Bone marrow (tissue), 2 donors: ENCODE data around the gene DCTD.
A peak's percentile ranks its signal among the peaks of the same experiment; 100 is the strongest.

ENCODE experiments used
- DNase-seq, 2 donors: peaks; one replicate each; lab custom pipeline; 2025; lab: John Stamatoyannopoulos, UW

The DCTD gene

GRCh38 chr4:182917182-182918043 is at the start of gene DCTD:
Gene DCTD (minus strand): TSS chr4:182917386. CDS start chr4:182915568, 1,818 bp downstream.
- peak; percentile 33 to 67 for DNase-seq

- DNase-seq: no peak
Measured at GRCh38 chr4:182960746-182961145, 43.6 kb upstream of the DCTD start.

- no peak for DNase-seq
Measured at GRCh38 chr4:182960228-182960627, 43.0 kb upstream of the DCTD start.

- no peak for DNase-seq
Measured at GRCh38 chr4:182955411-182955810, 38.2 kb upstream of the DCTD start.

- no peak for DNase-seq
Measured at GRCh38 chr4:182944484-182945213, 27.5 kb upstream of the DCTD start.

GRCh38 chr4:182939680-182940079 is 22.5 kb upstream of the DCTD start:
- no peak for DNase-seq

GRCh38 chr4:182938205-182938645 is 21.0 kb upstream of the DCTD start:
- DNase-seq: peak; percentile 26 to 49

- no peak for DNase-seq
Measured at GRCh38 chr4:182937268-182938204, 20.4 kb upstream of the DCTD start.

- DNase-seq: no peak
Measured at GRCh38 chr4:182932651-182933050, 15.5 kb upstream of the DCTD start.

- DNase-seq: no peak
Measured at GRCh38 chr4:182931691-182932345, 14.6 kb upstream of the DCTD start.

GRCh38 chr4:182930889-182931288 is 13.7 kb upstream of the DCTD start:
- no peak for DNase-seq

- DNase-seq: no peak
Measured at GRCh38 chr4:182929296-182929695, 12.1 kb upstream of the DCTD start.

- no peak for DNase-seq
Measured at GRCh38 chr4:182928061-182928460, 10.9 kb upstream of the DCTD start.

- no peak for DNase-seq
Measured at GRCh38 chr4:182927505-182927904, 10.3 kb upstream of the DCTD start.

- DNase-seq: no peak
Measured at GRCh38 chr4:182925855-182926254, 8.7 kb upstream of the DCTD start.

- peak; percentile 4 to 89 for DNase-seq
Measured at GRCh38 chr4:182925298-182925757, 8.1 kb upstream of the DCTD start.

- DNase-seq: no peak
Measured at GRCh38 chr4:182924497-182924896, 7.3 kb upstream of the DCTD start.

GRCh38 chr4:182923796-182924340 is 6.7 kb upstream of the DCTD start:
- no peak for DNase-seq

- no peak for DNase-seq
Measured at GRCh38 chr4:182923366-182923765, 6.2 kb upstream of the DCTD start.

- DNase-seq: no peak
Measured at GRCh38 chr4:182922501-182923284, 5.5 kb upstream of the DCTD start.
